ENCODE data around the gene NTN3. TPM values are rescaled to one million over a fixed set of nuclear protein-coding genes. Genes with fewer than 3 reads are reported as not detected.
A peak's percentile ranks its signal among the peaks of the same experiment; 100 is the strongest.

Gene NTN3
- total and polyA plus RNA-seq, 11 donors, result 0.09 to 0.50 (median 0.20) TPM; not detected in 5

DNA sequence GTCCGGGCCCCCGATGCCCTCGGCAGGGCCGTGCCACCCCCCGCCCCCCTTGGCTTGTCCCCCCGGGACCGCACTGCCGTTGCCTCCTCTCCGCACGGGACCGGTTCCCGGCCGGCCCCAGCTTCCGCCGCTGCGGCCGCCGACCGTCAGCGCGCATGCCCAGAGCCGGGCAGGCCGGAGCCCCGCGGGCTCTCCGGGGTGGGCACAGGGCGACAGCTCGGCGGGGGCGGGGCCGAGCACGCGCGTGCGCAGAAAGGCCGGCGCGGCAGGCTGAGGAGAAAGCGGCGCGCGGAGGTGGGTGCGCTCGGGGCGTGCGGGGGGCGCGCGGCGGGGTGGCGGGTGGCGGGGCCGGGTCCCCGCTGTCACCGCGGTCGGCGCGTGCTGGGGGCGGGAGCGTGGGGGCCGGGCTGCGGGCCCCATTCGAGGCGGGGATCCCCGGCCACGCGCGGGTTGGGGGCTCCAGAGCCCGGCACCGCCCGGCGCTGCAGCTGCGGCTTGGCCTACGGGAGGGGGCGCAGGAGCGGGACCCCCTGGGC lies 3.8 kb downstream of the NTN3 start, which contains the start of gene TBC1D24:
TSS of gene TBC1D24 (plus strand) at position 251 of the 536 bp plus-strand sequence. CDS start 21,022 bp downstream, outside the sequence.
- 0 to 4% (median 1%) methylated on average over 5 to 77 of the region's 77 CpGs for WGBS, 4 donors
- peak within 1 kb of the TSS; percentile 13 to 95 (median 88) for H3K27ac ChIP-seq
- H3K4me1 ChIP-seq, result peaks cover 9 to 48% (median 28%) of the 10 kb centered on the region in 12 donors

DNA sequence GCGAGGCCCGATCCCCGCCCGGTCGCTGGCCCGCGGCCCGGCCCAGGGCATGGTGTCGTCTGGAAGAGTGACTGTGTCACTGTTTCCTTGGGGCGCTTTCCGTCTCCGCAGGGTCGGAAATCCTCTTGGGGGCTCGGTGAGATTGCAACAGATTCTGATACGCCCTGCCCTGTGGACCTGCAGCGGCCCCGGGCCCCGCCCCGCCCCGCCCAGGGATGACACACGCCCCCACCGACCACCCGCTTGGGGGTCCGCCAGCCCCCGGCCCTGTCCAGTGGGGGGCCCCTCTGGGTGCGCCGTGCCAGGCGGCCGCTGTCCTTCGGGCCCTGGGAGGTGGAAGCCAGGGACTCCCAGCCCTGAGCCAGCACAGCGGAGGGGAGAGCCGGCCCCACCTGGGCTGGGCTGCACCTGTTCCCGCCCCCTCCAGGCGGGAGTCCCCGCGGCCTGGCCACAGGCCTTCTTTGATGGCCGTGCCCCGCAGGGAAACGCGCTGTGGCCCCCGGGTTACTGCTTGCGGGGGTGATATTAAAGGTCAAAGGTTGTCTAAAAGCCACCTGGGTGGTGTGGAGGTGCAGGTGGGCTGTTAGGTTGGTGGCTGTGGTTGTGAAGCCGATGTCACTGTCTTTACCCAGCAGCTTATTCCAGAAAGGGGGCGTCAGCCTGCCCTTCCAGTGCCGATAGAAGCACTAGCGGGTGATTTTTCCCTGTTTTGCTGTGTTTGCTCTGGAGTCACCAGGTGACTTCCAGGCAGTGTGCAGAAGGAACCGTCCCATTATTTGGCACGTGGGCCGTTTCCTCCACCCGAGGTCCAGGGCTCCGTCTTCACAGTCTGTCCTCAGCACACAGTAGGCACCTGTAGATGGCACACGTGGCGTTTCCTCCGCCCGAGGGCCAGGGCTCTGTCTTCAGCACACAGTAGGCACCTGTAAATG lies 4.6 kb downstream of the NTN3 start:
- ATAC-seq (no peak), DNase-seq (peak in 1 of 5 donors; percentile 66)
- Histone ChIP-seq H3K4me1 (peaks cover 9 to 47% (median 28%) of the 10 kb centered on the region in 12 donors), H3K36me3 (no peaks in the 10 kb centered on the region), H3K9me3 (no peaks in the 10 kb centered on the region), H3K27me3 (peaks cover 11 to 29% (median 26%) of the 10 kb centered on the region in 9 donors), H3K27ac (peak overlapping the region in 7 of 12 donors; percentile 20 to 90 (median 55)), H3K4me3 (peak overlapping the region; percentile 30 to 87 (median 76))
- intact Hi-C loops (cut with DNase I), result loop anchor here in 3 of 10 donors (1.0 to 2.0 kb wide), 4 partner anchors 16 to 47 kb away; partner anchors contain the start of gene CCNF (in 1 of the 3)
- TF ChIP-seq, protein P1, sequence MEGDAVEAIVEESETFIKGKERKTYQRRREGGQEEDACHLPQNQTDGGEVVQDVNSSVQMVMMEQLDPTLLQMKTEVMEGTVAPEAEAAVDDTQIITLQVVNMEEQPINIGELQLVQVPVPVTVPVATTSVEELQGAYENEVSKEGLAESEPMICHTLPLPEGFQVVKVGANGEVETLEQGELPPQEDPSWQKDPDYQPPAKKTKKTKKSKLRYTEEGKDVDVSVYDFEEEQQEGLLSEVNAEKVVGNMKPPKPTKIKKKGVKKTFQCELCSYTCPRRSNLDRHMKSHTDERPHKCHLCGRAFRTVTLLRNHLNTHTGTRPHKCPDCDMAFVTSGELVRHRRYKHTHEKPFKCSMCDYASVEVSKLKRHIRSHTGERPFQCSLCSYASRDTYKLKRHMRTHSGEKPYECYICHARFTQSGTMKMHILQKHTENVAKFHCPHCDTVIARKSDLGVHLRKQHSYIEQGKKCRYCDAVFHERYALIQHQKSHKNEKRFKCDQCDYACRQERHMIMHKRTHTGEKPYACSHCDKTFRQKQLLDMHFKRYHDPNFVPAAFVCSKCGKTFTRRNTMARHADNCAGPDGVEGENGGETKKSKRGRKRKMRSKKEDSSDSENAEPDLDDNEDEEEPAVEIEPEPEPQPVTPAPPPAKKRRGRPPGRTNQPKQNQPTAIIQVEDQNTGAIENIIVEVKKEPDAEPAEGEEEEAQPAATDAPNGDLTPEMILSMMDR (IDR thresholded peaks at IDR 0.05), result no peak
- TF ChIP-seq POLR2A (IDR thresholded peaks at IDR 0.05), result no peak
- WGBS, 4 donors, result 16 to 20% (median 17%) methylated on average over 35 to 55 of the region's 55 CpGs

More for the DNA sequence above, 3.8 kb downstream of the NTN3 start, which contains the start of gene TBC1D24:
- TF ChIP-seq, protein P1 (IDR thresholded peaks at IDR 0.05), result no peak
- peak in 1 of 2 donors; percentile 82 for TF ChIP-seq POLR2A (IDR thresholded peaks at IDR 0.05)
- no peaks in the 10 kb centered on the region for H3K9me3 ChIP-seq
- intact Hi-C loops (cut with DNase I), result loop anchor here in 2 of 10 donors (2.0 kb wide), 3 partner anchors 22 to 46 kb away; partner anchors contain the start of gene CCNF (in 1 of the 2)
- peaks cover 11 to 36% (median 28%) of the 10 kb centered on the region in 9 donors for H3K27me3 ChIP-seq
- peak within 1 kb of the TSS; percentile 62 to 87 (median 77) for H3K4me3 ChIP-seq
- ATAC-seq (peak; percentile 80 to 93 (median 93)), DNase-seq (peak; percentile 88 to 95 (median 90))
- no peaks in the 10 kb centered on the region for H3K36me3 ChIP-seq

DNA sequence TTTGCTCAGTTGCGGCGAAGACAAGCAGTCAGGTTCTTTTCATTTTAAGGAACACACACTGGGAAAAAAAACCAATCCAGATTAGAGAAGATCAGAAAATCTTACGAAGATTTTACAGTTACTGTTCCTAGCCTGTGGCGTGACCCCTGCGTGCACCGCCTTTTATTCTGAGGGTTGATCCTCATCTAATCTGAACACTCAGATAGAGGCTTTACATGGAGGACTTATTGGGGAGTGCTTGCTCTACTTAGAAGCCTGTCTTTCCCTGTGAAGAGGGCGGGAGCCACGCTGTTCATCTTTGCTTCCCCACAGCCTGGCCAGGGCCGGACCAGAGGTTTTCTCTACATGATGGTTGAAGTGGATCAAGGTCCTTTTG lies 5.2 kb downstream of the NTN3 start:
- Histone ChIP-seq H3K4me3 (peak overlapping the region in 2 of 12 donors; percentile 9 to 75), H3K36me3 (no peaks in the 10 kb centered on the region), H3K9me3 (no peaks in the 10 kb centered on the region), H3K4me1 (peaks cover 7 to 40% (median 24%) of the 10 kb centered on the region in 12 donors), H3K27ac (no peak overlapping the region), H3K27me3 (peaks cover 11 to 23% (median 22%) of the 10 kb centered on the region in 9 donors)
- 96 to 98% (median 96%) methylated on average over 9 of the region's 9 CpGs for WGBS, 4 donors
- DNase-seq, result no peak
- ATAC-seq, result no peak
- intact Hi-C loops (cut with DNase I), result loop anchor here in 1 of 10 donors (1.0 kb wide), 1 partner anchor 17 kb away; no protein-coding TSS in a partner anchor
- TF ChIP-seq POLR2A (IDR thresholded peaks at IDR 0.05), result no peak
- TF ChIP-seq, protein P1 (IDR thresholded peaks at IDR 0.05), result no peak

All from heart left ventricle (tissue), 16 donors.